A549 treated with Mapracorat at 1 μM for 4 hours (cell line): ENCODE measurements around the gene TRDMT1. TPM values are rescaled to one million over a fixed set of nuclear protein-coding genes. Genes with fewer than 3 reads are reported as not detected.

Experiments used
- total RNA-seq: library from RNA; stranded (reverse); fragments of 200-300 nt; extraction: Qiagen RNA extraction; gene quantifications from 5 replicates; pipeline ENCODE4 v1.2.3, GENCODE V29; 2022

TRDMT1 gene, protein sequence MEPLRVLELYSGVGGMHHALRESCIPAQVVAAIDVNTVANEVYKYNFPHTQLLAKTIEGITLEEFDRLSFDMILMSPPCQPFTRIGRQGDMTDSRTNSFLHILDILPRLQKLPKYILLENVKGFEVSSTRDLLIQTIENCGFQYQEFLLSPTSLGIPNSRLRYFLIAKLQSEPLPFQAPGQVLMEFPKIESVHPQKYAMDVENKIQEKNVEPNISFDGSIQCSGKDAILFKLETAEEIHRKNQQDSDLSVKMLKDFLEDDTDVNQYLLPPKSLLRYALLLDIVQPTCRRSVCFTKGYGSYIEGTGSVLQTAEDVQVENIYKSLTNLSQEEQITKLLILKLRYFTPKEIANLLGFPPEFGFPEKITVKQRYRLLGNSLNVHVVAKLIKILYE
- 2.2 to 3.7 TPM (median 3.0 TPM) in 5 replicates for total RNA-seq

GRCh38 chr10:17200912-17201793 lies at the start of gene TRDMT1:
Gene TRDMT1 (minus strand): TSS chr10:17201672. CDS start chr10:17201634, 38 bp downstream.

DNA sequence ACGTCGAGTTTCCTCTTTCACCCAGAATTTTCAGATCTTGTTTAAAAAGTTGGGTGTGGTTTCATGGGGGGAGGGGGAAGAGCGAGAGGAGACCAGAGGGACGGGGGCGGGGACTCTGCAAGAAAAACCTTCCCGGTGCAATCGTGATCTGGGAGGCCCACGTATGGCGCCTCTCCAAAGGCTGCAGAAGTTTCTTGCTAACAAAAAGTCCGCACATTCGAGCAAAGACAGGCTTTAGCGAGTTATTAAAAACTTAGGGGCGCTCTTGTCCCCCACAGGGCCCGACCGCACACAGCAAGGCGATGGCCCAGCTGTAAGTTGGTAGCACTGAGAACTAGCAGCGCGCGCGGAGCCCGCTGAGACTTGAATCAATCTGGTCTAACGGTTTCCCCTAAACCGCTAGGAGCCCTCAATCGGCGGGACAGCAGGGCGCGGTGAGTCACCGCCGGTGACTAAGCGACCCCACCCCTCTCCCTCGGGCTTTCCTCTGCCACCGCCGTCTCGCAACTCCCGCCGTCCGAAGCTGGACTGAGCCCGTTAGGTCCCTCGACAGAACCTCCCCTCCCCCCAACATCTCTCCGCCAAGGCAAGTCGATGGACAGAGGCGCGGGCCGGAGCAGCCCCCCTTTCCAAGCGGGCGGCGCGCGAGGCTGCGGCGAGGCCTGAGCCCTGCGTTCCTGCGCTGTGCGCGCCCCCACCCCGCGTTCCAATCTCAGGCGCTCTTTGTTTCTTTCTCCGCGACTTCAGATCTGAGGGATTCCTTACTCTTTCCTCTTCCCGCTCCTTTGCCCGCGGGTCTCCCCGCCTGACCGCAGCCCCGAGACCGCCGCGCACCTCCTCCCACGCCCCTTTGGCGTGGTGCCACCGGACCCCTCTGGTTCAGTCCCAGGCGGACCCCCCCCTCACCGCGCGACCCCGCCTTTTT lies 26.9 kb upstream of the TRDMT1 start, which contains the start of gene VIM:
VIM (plus strand) TSS at position 151 of the 925 bp plus-strand sequence. CDS start 1,182 bp downstream, outside the sequence.

GRCh38 chr10:17129741-17130140 lies 71.7 kb downstream of the TRDMT1 start, which contains the start of gene CUBN:
Gene CUBN (minus strand): TSS chr10:17129811. CDS start chr10:17129765, 46 bp downstream.

Other genes with a start within 250 kb of the TRDMT1 start
- gene CUBN, start 71.9 kb downstream of the TRDMT1 start, total RNA-seq, result 0.03 to 0.15 TPM (median 0.08 TPM) in 5 replicates
- gene VIM, start 26.6 kb upstream of the TRDMT1 start, total RNA-seq, result 1,595 to 1,722 TPM (median 1,658 TPM) in 5 replicates